Measurements from ENCODE around the gene LCLAT1.

The LCLAT1 gene

DNA sequence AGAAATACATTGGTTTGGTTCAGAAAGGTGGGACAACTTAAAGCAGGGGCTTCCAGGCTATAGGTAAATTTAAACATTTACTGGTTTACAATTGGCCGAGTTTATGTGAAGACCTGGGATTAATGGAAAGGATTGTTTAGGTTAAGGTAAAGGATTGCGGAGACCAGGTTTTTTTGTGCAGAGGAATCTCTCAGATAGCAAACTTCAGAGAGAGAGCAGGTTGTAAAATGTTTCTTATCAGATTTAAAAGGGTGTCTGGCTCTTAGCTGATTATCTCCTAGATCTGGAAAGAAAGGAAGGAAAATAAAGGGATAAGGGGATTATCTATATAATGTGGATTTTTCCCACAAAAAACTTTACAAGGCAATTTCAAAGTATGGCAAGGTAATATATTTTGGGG, 101.3 kb downstream of the LCLAT1 start:
- H2AFZ ChIP-seq (ENCODE audit: low read depth, low read length) = no peak overlapping the region
- peaks cover 4% of the 10 kb centered on the region for H3K9me3 ChIP-seq (ENCODE audit: low read length)
- H3K4me1 ChIP-seq (ENCODE audit: insufficient read depth, low read length) = no peaks in the 10 kb centered on the region
- no peaks in the 10 kb centered on the region for H3K36me3 ChIP-seq (ENCODE audit: insufficient read depth, low read length)
- no peak overlapping the region for H3K4me3 ChIP-seq (ENCODE audit: low read length)
- no peaks in the 10 kb centered on the region for H3K27me3 ChIP-seq (ENCODE audit: insufficient read depth, low read length)

DNA sequence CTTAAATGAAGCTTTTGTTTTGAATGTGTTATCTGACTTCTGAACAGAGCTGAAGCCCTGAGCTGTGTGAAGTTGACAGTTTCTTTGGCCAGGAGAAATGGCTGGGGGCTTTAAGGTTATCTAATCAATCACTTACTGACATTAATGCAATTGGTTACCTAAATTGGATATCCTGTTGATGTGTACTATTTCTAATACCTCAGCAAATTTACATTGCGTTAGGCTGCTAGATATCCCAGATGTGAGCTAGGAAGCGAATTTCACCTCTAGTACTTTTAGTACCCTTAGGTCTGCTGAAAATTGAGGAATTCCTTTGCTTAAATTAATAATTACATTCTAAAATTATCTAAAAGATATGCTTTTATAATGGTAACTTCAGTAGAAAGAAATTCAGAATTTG, 102.0 kb downstream of the LCLAT1 start:
- no peak overlapping the region for H2AFZ ChIP-seq (ENCODE audit: low read depth, low read length)
- no peaks in the 10 kb centered on the region for H3K27me3 ChIP-seq (ENCODE audit: insufficient read depth, low read length)
- no peaks in the 10 kb centered on the region for H3K4me1 ChIP-seq (ENCODE audit: insufficient read depth, low read length)
- H3K36me3 ChIP-seq (ENCODE audit: insufficient read depth, low read length) = no peaks in the 10 kb centered on the region
- H3K4me3 ChIP-seq (ENCODE audit: low read length) = no peak overlapping the region
- H3K9me3 ChIP-seq (ENCODE audit: low read length) = peaks cover 4% of the 10 kb centered on the region

GRCh38 chr2:30559544-30560275, 112.7 kb downstream of the LCLAT1 start:
- Histone ChIP-seq H3K9me3 (ENCODE audit: low read length) (no peaks in the 10 kb centered on the region), H3K36me3 (ENCODE audit: insufficient read depth, low read length) (peaks cover 3% of the 10 kb centered on the region), H3K4me3 (ENCODE audit: low read length) (no peak overlapping the region), H3K27me3 (ENCODE audit: insufficient read depth, low read length) (no peaks in the 10 kb centered on the region), H2AFZ (ENCODE audit: low read depth, low read length) (no peak overlapping the region), H3K4me1 (ENCODE audit: insufficient read depth, low read length) (no peaks in the 10 kb centered on the region)

DNA sequence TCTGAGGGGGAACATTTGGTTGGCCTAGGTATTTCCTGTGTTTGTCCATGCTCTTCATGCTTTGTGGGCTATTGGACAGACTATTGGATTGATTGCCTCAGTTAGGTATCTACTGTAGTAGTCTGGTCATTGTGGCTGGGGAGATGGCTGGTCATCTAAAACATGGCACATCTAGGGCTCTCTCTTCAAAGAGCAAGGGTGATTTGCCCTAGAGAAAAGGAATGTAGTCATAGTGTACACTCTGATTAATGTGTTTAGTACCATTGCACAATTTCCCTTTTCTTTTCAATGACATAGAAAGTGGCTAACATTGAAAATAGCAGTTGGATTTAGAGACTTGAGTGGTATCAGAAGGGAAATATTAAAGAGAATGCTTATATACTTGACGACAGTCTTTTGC, 114.3 kb downstream of the LCLAT1 start:
- Histone ChIP-seq H3K9me3 (ENCODE audit: low read length) (no peaks in the 10 kb centered on the region), H2AFZ (ENCODE audit: low read depth, low read length) (no peak overlapping the region), H3K4me3 (ENCODE audit: low read length) (no peak overlapping the region), H3K4me1 (ENCODE audit: insufficient read depth, low read length) (no peaks in the 10 kb centered on the region), H3K36me3 (ENCODE audit: insufficient read depth, low read length) (peaks cover 3% of the 10 kb centered on the region), H3K27me3 (ENCODE audit: insufficient read depth, low read length) (no peaks in the 10 kb centered on the region)

- no peak overlapping the region for H2AFZ ChIP-seq (ENCODE audit: low read depth, low read length)
- H3K36me3 ChIP-seq (ENCODE audit: insufficient read depth, low read length) = peaks cover 3% of the 10 kb centered on the region
- no peaks in the 10 kb centered on the region for H3K27me3 ChIP-seq (ENCODE audit: insufficient read depth, low read length)
- H3K4me1 ChIP-seq (ENCODE audit: insufficient read depth, low read length) = no peaks in the 10 kb centered on the region
- H3K9me3 ChIP-seq (ENCODE audit: low read length) = no peaks in the 10 kb centered on the region
- no peak overlapping the region for H3K4me3 ChIP-seq (ENCODE audit: low read length)
Observed at GRCh38 chr2:30565851-30566358, 118.9 kb downstream of the LCLAT1 start.

DNA sequence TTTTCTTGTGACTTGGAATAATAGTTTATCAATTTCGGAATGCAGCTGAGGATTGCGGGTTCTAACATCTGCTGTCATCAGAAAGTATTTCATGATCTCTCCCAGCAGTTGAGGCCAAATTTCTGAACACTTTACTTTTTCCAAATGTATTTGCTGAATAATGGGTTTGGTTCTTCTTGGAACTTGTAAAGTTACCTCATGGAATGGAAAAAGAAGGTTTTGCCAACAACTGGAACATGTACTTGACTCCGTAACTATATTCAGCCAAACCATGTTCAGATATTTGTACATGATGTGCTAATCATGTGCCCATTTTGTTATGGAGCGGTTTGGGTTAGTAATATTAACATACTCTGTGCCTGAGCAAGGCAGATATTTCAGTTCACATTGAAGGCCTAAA, 119.6 kb downstream of the LCLAT1 start:
- H3K27me3 ChIP-seq (ENCODE audit: insufficient read depth, low read length) = no peaks in the 10 kb centered on the region
- H3K4me1 ChIP-seq (ENCODE audit: insufficient read depth, low read length) = no peaks in the 10 kb centered on the region
- no peaks in the 10 kb centered on the region for H3K9me3 ChIP-seq (ENCODE audit: low read length)
- H3K4me3 ChIP-seq (ENCODE audit: low read length) = no peak overlapping the region
- H2AFZ ChIP-seq (ENCODE audit: low read depth, low read length) = no peak overlapping the region
- peaks cover 3% of the 10 kb centered on the region for H3K36me3 ChIP-seq (ENCODE audit: insufficient read depth, low read length)

GRCh38 chr2:30567317-30567716, 120.3 kb downstream of the LCLAT1 start:
- Histone ChIP-seq H3K36me3 (ENCODE audit: insufficient read depth, low read length) (no peaks in the 10 kb centered on the region), H3K4me1 (ENCODE audit: insufficient read depth, low read length) (no peaks in the 10 kb centered on the region), H3K4me3 (ENCODE audit: low read length) (no peak overlapping the region), H3K9me3 (ENCODE audit: low read length) (no peaks in the 10 kb centered on the region), H2AFZ (ENCODE audit: low read depth, low read length) (no peak overlapping the region), H3K27me3 (ENCODE audit: insufficient read depth, low read length) (no peaks in the 10 kb centered on the region)

DNA sequence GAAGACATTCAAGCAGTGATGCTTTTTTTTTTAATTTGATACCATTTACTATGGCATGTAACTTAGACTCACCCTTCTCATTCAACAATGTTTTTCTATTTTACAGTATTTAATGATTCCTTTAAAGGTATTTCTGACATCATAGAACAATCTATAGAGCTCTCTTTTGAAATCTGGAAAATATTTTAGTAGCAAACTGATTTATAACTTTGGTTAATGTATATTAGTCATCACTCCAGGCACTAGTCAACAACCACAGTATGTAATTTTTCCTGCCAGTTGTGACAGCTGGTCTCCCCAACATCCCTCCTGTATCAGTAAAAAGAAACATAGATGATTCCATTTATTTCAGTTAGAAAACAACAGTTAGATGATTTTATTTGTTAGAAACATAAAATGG, 122.9 kb downstream of the LCLAT1 start:
- H2AFZ ChIP-seq (ENCODE audit: low read depth, low read length) = no peak overlapping the region
- H3K4me1 ChIP-seq (ENCODE audit: insufficient read depth, low read length) = no peaks in the 10 kb centered on the region
- no peak overlapping the region for H3K4me3 ChIP-seq (ENCODE audit: low read length)
- no peaks in the 10 kb centered on the region for H3K27me3 ChIP-seq (ENCODE audit: insufficient read depth, low read length)
- H3K9me3 ChIP-seq (ENCODE audit: low read length) = no peaks in the 10 kb centered on the region
- H3K36me3 ChIP-seq (ENCODE audit: insufficient read depth, low read length) = no peaks in the 10 kb centered on the region

- no peak overlapping the region for H3K4me3 ChIP-seq (ENCODE audit: low read length)
- no peaks in the 10 kb centered on the region for H3K4me1 ChIP-seq (ENCODE audit: insufficient read depth, low read length)
- no peak overlapping the region for H2AFZ ChIP-seq (ENCODE audit: low read depth, low read length)
- H3K9me3 ChIP-seq (ENCODE audit: low read length) = no peaks in the 10 kb centered on the region
- no peaks in the 10 kb centered on the region for H3K36me3 ChIP-seq (ENCODE audit: insufficient read depth, low read length)
- no peaks in the 10 kb centered on the region for H3K27me3 ChIP-seq (ENCODE audit: insufficient read depth, low read length)
Observed at GRCh38 chr2:30577151-30577550, 130.1 kb downstream of the LCLAT1 start.

GRCh38 chr2:30580391-30580790, 133.3 kb downstream of the LCLAT1 start:
- Histone ChIP-seq H3K4me1 (ENCODE audit: insufficient read depth, low read length) (no peaks in the 10 kb centered on the region), H3K27me3 (ENCODE audit: insufficient read depth, low read length) (no peaks in the 10 kb centered on the region), H3K4me3 (ENCODE audit: low read length) (no peak overlapping the region), H3K9me3 (ENCODE audit: low read length) (peaks cover 2% of the 10 kb centered on the region), H3K36me3 (ENCODE audit: insufficient read depth, low read length) (no peaks in the 10 kb centered on the region), H2AFZ (ENCODE audit: low read depth, low read length) (no peak overlapping the region)

DNA sequence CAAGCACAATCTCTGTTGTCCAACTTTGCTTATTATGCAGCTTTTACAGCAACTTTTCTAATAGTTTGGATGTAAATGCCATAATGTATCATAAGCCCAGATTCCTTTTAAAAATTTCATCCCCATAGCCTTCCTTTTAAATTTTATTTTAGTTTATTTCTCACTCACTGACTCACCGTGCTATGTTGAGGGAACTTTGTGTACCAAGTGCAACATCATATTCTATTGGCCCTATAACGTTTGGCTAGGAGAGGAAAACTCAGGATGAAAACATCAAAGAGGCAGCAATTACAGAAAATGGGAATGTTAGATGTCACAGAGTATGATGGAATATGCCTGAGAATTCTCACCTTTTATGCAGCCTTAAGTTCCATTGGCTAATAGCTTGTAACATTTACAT, 135.5 kb downstream of the LCLAT1 start:
- no peak overlapping the region for H2AFZ ChIP-seq (ENCODE audit: low read depth, low read length)
- H3K36me3 ChIP-seq (ENCODE audit: insufficient read depth, low read length) = no peaks in the 10 kb centered on the region
- no peak overlapping the region for H3K4me3 ChIP-seq (ENCODE audit: low read length)
- no peaks in the 10 kb centered on the region for H3K27me3 ChIP-seq (ENCODE audit: insufficient read depth, low read length)
- H3K9me3 ChIP-seq (ENCODE audit: low read length) = peaks cover 2% of the 10 kb centered on the region
- no peaks in the 10 kb centered on the region for H3K4me1 ChIP-seq (ENCODE audit: insufficient read depth, low read length)

GRCh38 chr2:30583204-30583749, 136.2 kb downstream of the LCLAT1 start:
- Histone ChIP-seq H3K9me3 (ENCODE audit: low read length) (peaks cover 2% of the 10 kb centered on the region), H3K4me1 (ENCODE audit: insufficient read depth, low read length) (no peaks in the 10 kb centered on the region), H3K27me3 (ENCODE audit: insufficient read depth, low read length) (no peaks in the 10 kb centered on the region), H3K4me3 (ENCODE audit: low read length) (no peak overlapping the region), H3K36me3 (ENCODE audit: insufficient read depth, low read length) (no peaks in the 10 kb centered on the region), H2AFZ (ENCODE audit: low read depth, low read length) (no peak overlapping the region)

DNA sequence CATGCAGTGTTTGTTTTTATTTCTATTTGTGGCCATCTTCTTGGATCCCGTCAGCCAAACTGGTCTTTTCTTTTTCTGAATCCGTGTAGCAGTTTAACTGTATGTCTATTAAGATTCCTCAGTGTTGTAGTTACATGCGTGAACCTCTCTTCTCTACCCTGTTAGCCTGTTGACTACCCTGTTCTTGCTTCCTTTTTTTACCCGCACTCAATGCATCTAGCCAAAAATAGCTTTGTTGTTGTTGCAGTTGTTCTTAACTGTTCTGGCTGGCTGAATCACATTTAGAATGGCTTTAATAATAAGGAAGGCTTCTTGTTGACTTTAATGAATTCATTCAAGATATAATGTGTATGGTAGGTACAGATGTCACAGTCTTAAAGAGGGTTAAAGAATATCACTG, 137.1 kb downstream of the LCLAT1 start:
- no peaks in the 10 kb centered on the region for H3K27me3 ChIP-seq (ENCODE audit: insufficient read depth, low read length)

GRCh38 chr2:30588994-30589393, 141.9 kb downstream of the LCLAT1 start:
- Histone ChIP-seq H2AFZ (ENCODE audit: low read depth, low read length) (no peak overlapping the region), H3K4me1 (ENCODE audit: insufficient read depth, low read length) (no peaks in the 10 kb centered on the region), H3K27me3 (ENCODE audit: insufficient read depth, low read length) (no peaks in the 10 kb centered on the region), H3K36me3 (ENCODE audit: insufficient read depth, low read length) (no peaks in the 10 kb centered on the region), H3K4me3 (ENCODE audit: low read length) (no peak overlapping the region), H3K9me3 (ENCODE audit: low read length) (peaks cover 2% of the 10 kb centered on the region)

More for the DNA sequence above, 137.1 kb downstream of the LCLAT1 start:
- Histone ChIP-seq H2AFZ (ENCODE audit: low read depth, low read length) (no peak overlapping the region), H3K36me3 (ENCODE audit: insufficient read depth, low read length) (no peaks in the 10 kb centered on the region), H3K4me1 (ENCODE audit: insufficient read depth, low read length) (no peaks in the 10 kb centered on the region), H3K4me3 (ENCODE audit: low read length) (no peak overlapping the region), H3K9me3 (ENCODE audit: low read length) (peaks cover 2% of the 10 kb centered on the region)
